Smooth muscle cell (in vitro differentiated cells): ENCODE data around the gene SINHCAF. TPM values are rescaled to one million over a fixed set of nuclear protein-coding genes. Genes with fewer than 3 reads are reported as not detected.

Source experiments
- DNase-seq: peaks from one replicate; lab custom pipeline; 2025; ENCODE audit not compliant: unreplicated experiment; lab: John Stamatoyannopoulos, UW
- H2AFZ ChIP-seq: fragments of 200-600 bp; sonication (generic); 2 replicates; pipeline ENCODE4 v1.6.0; 2016; ENCODE audit warnings: antibody characterized with exemption, low read depth, mild to moderate bottlenecking
- H3F3A ChIP-seq: fragments of 200-600 bp; sonication (generic); 2 replicates; pipeline ENCODE4 v1.6.0; 2017; ENCODE audit warnings: antibody characterized with exemption, low read depth
- H3K27ac ChIP-seq: fragments of 200-600 bp; sonication (generic); 2 replicates; pipeline ENCODE4 v1.5.1; 2016; ENCODE audit warnings: low read depth, mild to moderate bottlenecking
- H3K27me3 ChIP-seq: fragments of 200-600 bp; sonication (generic); 2 replicates; pipeline ENCODE4 v1.6.1; 2016; ENCODE audit warnings: low read depth, mild to moderate bottlenecking
- H3K36me3 ChIP-seq: fragments of 200-600 bp; sonication (generic); 2 replicates; pipeline ENCODE4 v1.5.1; 2016; ENCODE audit warnings: low read depth
- H3K4me1 ChIP-seq: fragments of 200-600 bp; sonication (generic); 2 replicates; pipeline ENCODE4 v1.5.1; 2016; ENCODE audit warnings: low read depth
- H3K4me2 ChIP-seq: fragments of 200-600 bp; sonication (generic); 2 replicates; pipeline ENCODE4 v1.6.0; 2016; ENCODE audit warnings: mild to moderate bottlenecking
- H3K4me3 ChIP-seq: fragments of 200-600 bp; sonication (generic); 2 replicates; pipeline ENCODE4 v1.5.1; 2016; ENCODE audit warnings: mild to moderate bottlenecking
- H3K79me2 ChIP-seq: fragments of 200-600 bp; sonication (generic); 2 replicates; pipeline ENCODE4 v1.6.0; 2016; ENCODE audit warnings: low read depth, mild to moderate bottlenecking
- H3K9ac ChIP-seq: fragments of 200-600 bp; sonication (generic); 2 replicates; pipeline ENCODE4 v1.6.0; 2016; ENCODE audit warnings: low read depth
- H3K9me3 ChIP-seq: fragments of 200-600 bp; sonication (generic); replicated peaks from 2 replicates; pipeline ENCODE4 v1.5.1; 2016; ENCODE audit warnings: low read depth
- H4K20me1 ChIP-seq: fragments of 200-600 bp; sonication (generic); 2 replicates; pipeline ENCODE4 v1.6.0; 2016; ENCODE audit warnings: low read depth
- CTCF ChIP-seq: fragments of 200-600 bp; sonication (generic); IDR thresholded peaks from 2 replicates; pipeline ENCODE4 v1.5.1; 2017; ENCODE audit warnings: borderline replicate concordance, mild to moderate bottlenecking, antibody characterized with exemption; ENCODE audit not compliant: insufficient read depth, poor library complexity, severe bottlenecking
- WGBS: methylation state at CpG from one replicate; pipeline ENCODE4 v1.1.7; 2016; ENCODE audit warnings: low lambda C conversion rate; 5-methylcytosine and 5-hydroxymethylcytosine counted together
- polyA plus RNA-seq: library from polyadenylated mRNA; unstranded; fragments of >200 nt; fragmentation: Nextera tagmentation; extraction: Ambion mirVana; gene quantifications from 2 replicates; pipeline ENCODE4 v1.2.1, GENCODE V29; 2016
- total RNA-seq: library from RNA; depleted of rRNA; stranded (reverse); fragments of >200 nt; gene quantifications from 2 replicates; pipeline ENCODE4 v1.2.3, GENCODE V29; 2014

The SINHCAF gene
- total and polyA plus RNA-seq, 2 experiments from 2014 or later = 41.6 to 101 TPM

DNA sequence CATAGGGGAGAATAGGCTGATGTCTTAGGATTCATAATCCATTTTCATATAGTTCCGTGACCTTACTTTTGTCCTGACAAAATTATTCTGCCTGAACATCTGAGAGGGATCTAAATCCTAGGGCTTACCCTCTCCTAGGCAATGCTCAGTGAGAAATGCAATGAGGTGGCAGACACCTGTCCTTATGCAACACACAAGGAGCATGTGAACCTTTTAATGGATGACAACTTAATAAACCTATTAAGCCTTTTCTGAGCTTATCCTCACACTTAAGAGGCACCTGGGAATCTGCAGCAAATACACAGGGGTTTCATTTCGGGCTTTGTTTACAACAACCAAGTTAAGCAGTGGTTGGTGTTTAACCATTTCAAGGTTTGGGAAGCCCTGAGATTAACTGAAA, 24.6 kb downstream of the SINHCAF start:
- Histone ChIP-seq H3K4me1 (peaks cover 3% of the 10 kb centered on the region), H3K9ac (no peak overlapping the region), H3K9me3 (no peaks in the 10 kb centered on the region), H3K27me3 (no peaks in the 10 kb centered on the region), H3F3A (peaks cover 5% of the 10 kb centered on the region), H3K4me2 (no peak overlapping the region), H3K79me2 (peaks cover 93% of the 10 kb centered on the region), H3K36me3 (peaks cover 1% of the 10 kb centered on the region), H3K27ac (no peak overlapping the region), H2AFZ (no peak overlapping the region), H4K20me1 (peaks cover 73% of the 10 kb centered on the region), H3K4me3 (no peak overlapping the region)
- WGBS = 85% methylated on average over 2 of the region's 2 CpGs
- no peak for TF ChIP-seq CTCF
- DNase-seq = no peak

- peaks cover 89% of the 10 kb centered on the region for H3K79me2 ChIP-seq
These were observed 25.2 kb downstream of the SINHCAF start for GRCh38 chr12:31300783-31301182.

GRCh38 chr12:31300341-31300740, 25.6 kb downstream of the SINHCAF start:
- no peak for DNase-seq
- Histone ChIP-seq H3K4me2 (no peak overlapping the region), H3K79me2 (peaks cover 89% of the 10 kb centered on the region), H3F3A (peaks cover 5% of the 10 kb centered on the region), H3K9me3 (no peaks in the 10 kb centered on the region), H2AFZ (no peak overlapping the region), H3K9ac (no peak overlapping the region), H3K36me3 (peaks cover 5% of the 10 kb centered on the region), H3K4me3 (no peak overlapping the region), H3K27me3 (no peaks in the 10 kb centered on the region), H4K20me1 (peaks cover 72% of the 10 kb centered on the region), H3K4me1 (peaks cover 3% of the 10 kb centered on the region), H3K27ac (no peak overlapping the region)
- no peak for TF ChIP-seq CTCF
- WGBS = 88% methylated on average over 1 of the region's 1 CpG

More at GRCh38 chr12:31300783-31301182, 25.2 kb downstream of the SINHCAF start:
- no peak for DNase-seq
- Histone ChIP-seq H3K27me3 (no peaks in the 10 kb centered on the region), H2AFZ (no peak overlapping the region), H3K27ac (no peak overlapping the region), H3K4me1 (peaks cover 3% of the 10 kb centered on the region), H3K4me3 (no peak overlapping the region), H3K9ac (no peak overlapping the region), H3F3A (peaks cover 5% of the 10 kb centered on the region), H3K9me3 (no peaks in the 10 kb centered on the region), H3K4me2 (no peak overlapping the region), H4K20me1 (peaks cover 73% of the 10 kb centered on the region), H3K36me3 (peaks cover 4% of the 10 kb centered on the region)
- WGBS = 87% methylated on average over 3 of the region's 3 CpGs
- TF ChIP-seq CTCF = no peak

GRCh38 chr12:31298922-31299321, 27.0 kb downstream of the SINHCAF start:
- WGBS = 79% methylated on average over 3 of the region's 3 CpGs
- Histone ChIP-seq H3K27me3 (no peaks in the 10 kb centered on the region), H2AFZ (no peak overlapping the region), H4K20me1 (peaks cover 58% of the 10 kb centered on the region), H3K4me3 (no peak overlapping the region), H3F3A (peaks cover 5% of the 10 kb centered on the region), H3K9me3 (no peaks in the 10 kb centered on the region), H3K36me3 (peaks cover 10% of the 10 kb centered on the region), H3K4me1 (peaks cover 3% of the 10 kb centered on the region), H3K9ac (no peak overlapping the region), H3K27ac (no peak overlapping the region), H3K79me2 (peaks cover 84% of the 10 kb centered on the region), H3K4me2 (no peak overlapping the region)
- no peak for TF ChIP-seq CTCF
- no peak for DNase-seq
